Choroid plexus epithelial cell (primary cell): ENCODE results near the gene ASL.
A peak's percentile ranks its signal among the peaks of the same experiment; 100 is the strongest.
"Not testable (repeated sequence)": the region's sequence is repeated elsewhere in the genome, so short reads cannot be mapped to it uniquely, and the experiment has no call there.

ENCODE experiments used
- DNase-seq: peaks from one replicate; pipeline ENCODE4 v3.0.0-alpha.2; 2010; ENCODE audit warnings: low read depth
- H3K4me3 ChIP-seq: 2 replicates; pipeline ENCODE4 v1.5.1; 2011; ENCODE audit warnings: low read depth, mild to moderate bottlenecking, control low read depth, low read length, moderate library complexity
- CTCF ChIP-seq: conservative IDR thresholded peaks from 2 replicates; pipeline ENCODE4 v1.5.1; 2011; ENCODE audit warnings: low read depth, mild to moderate bottlenecking, control low read depth, inconsistent platforms, low read length, moderate library complexity

ASL gene

GRCh38 chr7:66095010-66095409 lies 19.4 kb downstream of the ASL start:
- TF ChIP-seq CTCF, result no peak
- H3K4me3 ChIP-seq, result no peak overlapping the region
- DNase-seq, result no peak

- TF ChIP-seq CTCF, result no peak
- peak overlapping the region; percentile 57 for H3K4me3 ChIP-seq
- DNase-seq, result peak; percentile 51
Observed at GRCh38 chr7:66099232-66099550, 23.6 kb downstream of the ASL start.

GRCh38 chr7:66099551-66100407 lies 24.2 kb downstream of the ASL start:
- H3K4me3 ChIP-seq, result peak overlapping the region; percentile 57
- DNase-seq, result peak; percentile 94
- TF ChIP-seq CTCF, result no peak

GRCh38 chr7:66100408-66101050 lies 24.9 kb downstream of the ASL start:
- no peak for DNase-seq
- TF ChIP-seq CTCF, result no peak
- peak overlapping the region; percentile 57 for H3K4me3 ChIP-seq

GRCh38 chr7:66102168-66102567 lies 26.5 kb downstream of the ASL start:
- not testable (repeated sequence) for DNase-seq

GRCh38 chr7:66103994-66104393 lies 28.4 kb downstream of the ASL start:
- not testable (repeated sequence) for H3K4me3 ChIP-seq
- DNase-seq, result peak; percentile 58

More at GRCh38 chr7:66102168-66102567, 26.5 kb downstream of the ASL start:
- not testable (repeated sequence) for H3K4me3 ChIP-seq

GRCh38 chr7:66105263-66105748 lies 29.7 kb downstream of the ASL start:
- no peak for TF ChIP-seq CTCF
- DNase-seq, result no peak
- no peak overlapping the region for H3K4me3 ChIP-seq

- H3K4me3 ChIP-seq, DNase-seq: not testable (repeated sequence)
Observed at GRCh38 chr7:66108410-66108809, 32.8 kb downstream of the ASL start.
